BJ (cell line): Measurements from ENCODE around the gene MSH5. TPM values are rescaled to one million over a fixed set of nuclear protein-coding genes. Genes with fewer than 3 reads are reported as not detected.

Experiments
- CTCF ChIA-PET: fragments of 350-600 bp; formaldehyde crosslinking; extraction: SDS; loops from one replicate; lab custom pipeline; 2021; ENCODE audit warnings: antibody characterized with exemption, inconsistent platforms; lab: Yijun Ruan, JAX
- POLR2A ChIA-PET: fragments of 300-600 bp; sonication (Branson Sonifier 250); formaldehyde crosslinking; extraction: SDS; loops from one replicate; lab custom pipeline; 2021; ENCODE audit warnings: antibody characterized with exemption; lab: Charles Lee
- DNase-seq: peaks from one replicate; pipeline ENCODE4 v3.0.0-alpha.2; 2011; ENCODE audit warnings: low read depth
- H3K27me3 ChIP-seq: 2 replicates; pipeline ENCODE4 v1.6.0; 2011; ENCODE audit warnings: low read length; ENCODE audit not compliant: control insufficient read depth, insufficient read depth
- H3K36me3 ChIP-seq: 2 replicates; pipeline ENCODE4 v1.5.1; 2011; ENCODE audit warnings: low read length; ENCODE audit not compliant: control insufficient read depth, insufficient read depth
- H3K4me3 ChIP-seq: 2 replicates; pipeline ENCODE4 v1.5.1; 2011; ENCODE audit warnings: low read depth, mild to moderate bottlenecking, control low read depth, low read length
- CTCF ChIP-seq: IDR thresholded peaks from 2 replicates; pipeline ENCODE4 v1.5.1; 2011; ENCODE audit warnings: low read depth, mild to moderate bottlenecking, control low read depth, inconsistent platforms, low read length, moderate library complexity; ENCODE audit not compliant: insufficient read depth
- polyA plus RNA-seq: library from polyadenylated mRNA; depleted of rRNA; stranded (reverse); fragments of >200 nt; gene quantifications from 2 replicates; pipeline ENCODE4 v1.2.3, GENCODE V29; 2011

The MSH5 gene
- polyA plus RNA-seq, 1 experiment: 10.7 TPM

GRCh38 chr6:31781244-31782125 is 41.7 kb downstream of the MSH5 start:
- TF ChIP-seq CTCF: no peak
- Histone ChIP-seq H3K4me3 (no peak overlapping the region), H3K27me3 (no peaks in the 10 kb centered on the region), H3K36me3 (peaks cover 48% of the 10 kb centered on the region)
- CTCF ChIA-PET: interaction anchor here (3.3 kb wide), 1 partner anchor 12 kb away, joined by 14 read pairs; no protein-coding TSS in a partner anchor
- DNase-seq: no peak
- POLR2A ChIA-PET: no interaction called here

GRCh38 chr6:31782126-31782855 is 42.5 kb downstream of the MSH5 start:
- ChIA-PET POLR2A (no interaction called here), CTCF (no interaction called here)
- peaks cover 48% of the 10 kb centered on the region for H3K36me3 ChIP-seq

GRCh38 chr6:31784098-31784925 is 44.5 kb downstream of the MSH5 start:
- peaks cover 41% of the 10 kb centered on the region for H3K36me3 ChIP-seq
- TF ChIP-seq CTCF: no peak

More at GRCh38 chr6:31782126-31782855, 42.5 kb downstream of the MSH5 start:
- no peak for DNase-seq
- no peaks in the 10 kb centered on the region for H3K27me3 ChIP-seq
- no peak overlapping the region for H3K4me3 ChIP-seq
- TF ChIP-seq CTCF: no peak

GRCh38 chr6:31785475-31785874 is 45.7 kb downstream of the MSH5 start:
- peaks cover 38% of the 10 kb centered on the region for H3K36me3 ChIP-seq
- H3K4me3 ChIP-seq: no peak overlapping the region
- DNase-seq: no peak
- POLR2A ChIA-PET: no interaction called here
- CTCF ChIA-PET: interaction anchor here (1.5 to 2.1 kb wide), 3 partner anchors 8 to 16 kb away, joined by 5 read pairs; partner anchors contain the start of genes VARS1 and VWA7
- no peak for TF ChIP-seq CTCF
- no peaks in the 10 kb centered on the region for H3K27me3 ChIP-seq

More at GRCh38 chr6:31784098-31784925, 44.5 kb downstream of the MSH5 start:
- ChIA-PET CTCF (interaction anchor here (1.6 to 2.1 kb wide), 2 partner anchors 12 to 14 kb away, joined by 5 read pairs; partner anchors contain the start of gene VARS1), POLR2A (no interaction called here)
- H3K4me3 ChIP-seq: no peak overlapping the region
- no peak for DNase-seq
- H3K27me3 ChIP-seq: no peaks in the 10 kb centered on the region
